Measurements from ENCODE around the gene LRP5.

DNA sequence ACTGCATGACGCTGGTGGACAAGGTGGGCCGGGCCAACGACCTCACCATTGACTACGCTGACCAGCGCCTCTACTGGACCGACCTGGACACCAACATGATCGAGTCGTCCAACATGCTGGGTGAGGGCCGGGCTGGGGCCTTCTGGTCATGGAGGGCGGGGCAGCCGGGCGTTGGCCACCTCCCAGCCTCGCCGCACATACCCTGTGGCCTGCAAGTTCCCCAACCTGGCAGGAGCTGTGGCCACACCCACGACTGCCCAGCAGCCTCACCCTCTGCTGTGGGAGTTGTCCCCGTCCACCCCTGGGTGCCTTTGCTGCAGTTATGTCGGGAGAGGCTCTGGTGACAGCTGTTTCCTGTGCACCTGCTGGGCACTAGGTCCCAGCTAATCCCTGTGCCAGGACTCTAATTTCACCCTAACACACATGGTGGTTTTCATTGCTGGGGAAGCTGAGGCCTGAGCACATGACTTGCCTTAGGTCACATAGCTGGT lies 99.2 kb downstream of the LRP5 start:
- TF ChIP-seq CTCF (IDR thresholded peaks at IDR 0.05 in 2 of 3, conservative IDR thresholded peaks at IDR 0.05 in 1 of 3; ENCODE audit: borderline replicate concordance in 1 of 3, insufficient read depth in 1 of 3, low read depth in 2 of 3, low read length in 2 of 3) (no peak), FOSL1 (IDR thresholded peaks at IDR 0.05; ENCODE audit: low read depth) (no peak), YY1 (IDR thresholded peaks at IDR 0.05; ENCODE audit: extremely low read depth, insufficient replicate concordance, low read depth, low read length) (no peak), POLR2AphosphoS5 (IDR thresholded peaks at IDR 0.05; ENCODE audit: low read depth, low read length) (no peak), JUND (IDR thresholded peaks at IDR 0.05) (no peak), RAD21 (IDR thresholded peaks at IDR 0.05; ENCODE audit: low read depth) (no peak), EZH2 (IDR thresholded peaks at IDR 0.05) (no peak), EZH2phosphoT487 (IDR thresholded peaks at IDR 0.05; ENCODE audit: borderline replicate concordance) (no peak), ZNF274 (IDR thresholded peaks at IDR 0.05; ENCODE audit: low read depth, low read length) (no peak), SP1 (IDR thresholded peaks at IDR 0.05; ENCODE audit: low read depth) (no peak), POLR2A (IDR thresholded peaks at IDR 0.05; ENCODE audit: borderline replicate concordance, extremely low read depth, insufficient read depth, insufficient read length) (no peak)
- TF ChIP-seq, protein P1, sequence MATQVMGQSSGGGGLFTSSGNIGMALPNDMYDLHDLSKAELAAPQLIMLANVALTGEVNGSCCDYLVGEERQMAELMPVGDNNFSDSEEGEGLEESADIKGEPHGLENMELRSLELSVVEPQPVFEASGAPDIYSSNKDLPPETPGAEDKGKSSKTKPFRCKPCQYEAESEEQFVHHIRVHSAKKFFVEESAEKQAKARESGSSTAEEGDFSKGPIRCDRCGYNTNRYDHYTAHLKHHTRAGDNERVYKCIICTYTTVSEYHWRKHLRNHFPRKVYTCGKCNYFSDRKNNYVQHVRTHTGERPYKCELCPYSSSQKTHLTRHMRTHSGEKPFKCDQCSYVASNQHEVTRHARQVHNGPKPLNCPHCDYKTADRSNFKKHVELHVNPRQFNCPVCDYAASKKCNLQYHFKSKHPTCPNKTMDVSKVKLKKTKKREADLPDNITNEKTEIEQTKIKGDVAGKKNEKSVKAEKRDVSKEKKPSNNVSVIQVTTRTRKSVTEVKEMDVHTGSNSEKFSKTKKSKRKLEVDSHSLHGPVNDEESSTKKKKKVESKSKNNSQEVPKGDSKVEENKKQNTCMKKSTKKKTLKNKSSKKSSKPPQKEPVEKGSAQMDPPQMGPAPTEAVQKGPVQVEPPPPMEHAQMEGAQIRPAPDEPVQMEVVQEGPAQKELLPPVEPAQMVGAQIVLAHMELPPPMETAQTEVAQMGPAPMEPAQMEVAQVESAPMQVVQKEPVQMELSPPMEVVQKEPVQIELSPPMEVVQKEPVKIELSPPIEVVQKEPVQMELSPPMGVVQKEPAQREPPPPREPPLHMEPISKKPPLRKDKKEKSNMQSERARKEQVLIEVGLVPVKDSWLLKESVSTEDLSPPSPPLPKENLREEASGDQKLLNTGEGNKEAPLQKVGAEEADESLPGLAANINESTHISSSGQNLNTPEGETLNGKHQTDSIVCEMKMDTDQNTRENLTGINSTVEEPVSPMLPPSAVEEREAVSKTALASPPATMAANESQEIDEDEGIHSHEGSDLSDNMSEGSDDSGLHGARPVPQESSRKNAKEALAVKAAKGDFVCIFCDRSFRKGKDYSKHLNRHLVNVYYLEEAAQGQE (IDR thresholded peaks at IDR 0.05; ENCODE audit: low read depth) = no peak

Measured in HCT116 (cell line).